ENCODE measurements around the gene MTUS2. TPM values are rescaled to one million over a fixed set of nuclear protein-coding genes. Genes with fewer than 3 reads are reported as not detected.

Gene MTUS2
- total and polyA plus RNA-seq, 2 donors (not counting 1 experiment from before 2014, with no cell fraction given), result 0.06 TPM; not detected in 1

DNA sequence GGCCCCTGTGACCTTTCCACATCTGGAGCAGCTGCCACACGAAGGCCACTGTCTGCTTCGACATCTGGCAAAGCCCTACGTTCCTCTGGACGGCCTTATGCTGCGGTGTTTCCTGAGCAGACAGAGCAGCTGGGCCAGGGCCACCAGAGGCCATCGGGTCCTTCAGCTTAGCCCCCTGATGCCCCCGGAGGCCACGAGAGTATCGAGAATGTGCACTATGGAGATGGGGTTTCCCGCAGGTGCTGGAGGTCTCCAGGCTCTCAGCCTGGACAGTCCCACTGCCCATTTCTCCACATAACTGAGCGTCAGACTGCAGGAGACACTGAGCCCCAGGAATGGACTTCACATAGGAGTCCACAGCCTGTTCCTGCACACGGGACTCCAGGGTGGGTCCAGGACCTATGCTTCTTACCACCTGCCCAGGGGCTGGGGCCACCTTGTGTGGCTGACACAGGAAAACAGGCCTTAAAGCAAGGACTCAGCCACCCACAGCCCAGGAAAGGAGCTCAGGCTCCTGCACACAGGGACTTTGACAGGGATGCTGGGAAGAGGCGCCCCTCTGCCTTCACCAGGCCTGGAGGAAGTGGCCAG, 694.7 kb downstream of the MTUS2 start:
- Histone ChIP-seq H3K36me3 (ENCODE audit: control insufficient read depth, insufficient read depth, low read length) (peaks cover 16% of the 10 kb centered on the region), H3K9me3 (ENCODE audit: control insufficient read depth, insufficient read depth, low read depth, low read length) (no peaks in the 10 kb centered on the region), H3K4me2 (ENCODE audit: extremely low read depth, insufficient read depth, low read length) (no peak overlapping the region), H4K20me1 (ENCODE audit: control insufficient read depth, extremely low read depth, insufficient read depth, low read length) (no peaks in the 10 kb centered on the region), H3K27ac (ENCODE audit: insufficient read depth, low read length) (no peak overlapping the region), H3K79me2 (ENCODE audit: control insufficient read depth, insufficient read depth, low read length) (no peaks in the 10 kb centered on the region), H3K4me3 (replicated peaks in 1 of 4; ENCODE audit: control extremely low read depth in 1 of 4, insufficient read depth in 1 of 4, low read depth in 3 of 4, low read length in 4 of 4) (no peak overlapping the region), H3K9ac (ENCODE audit: insufficient read depth, low read length) (no peak overlapping the region), H3K4me1 (ENCODE audit: control insufficient read depth, extremely low read depth, insufficient read depth, low read length) (peaks cover 3% of the 10 kb centered on the region), H3K27me3 (ENCODE audit: control insufficient read depth, insufficient read depth, low read length) (no peaks in the 10 kb centered on the region), H2AFZ (ENCODE audit: low read length) (no peak overlapping the region)
- TF ChIP-seq, protein P1, sequence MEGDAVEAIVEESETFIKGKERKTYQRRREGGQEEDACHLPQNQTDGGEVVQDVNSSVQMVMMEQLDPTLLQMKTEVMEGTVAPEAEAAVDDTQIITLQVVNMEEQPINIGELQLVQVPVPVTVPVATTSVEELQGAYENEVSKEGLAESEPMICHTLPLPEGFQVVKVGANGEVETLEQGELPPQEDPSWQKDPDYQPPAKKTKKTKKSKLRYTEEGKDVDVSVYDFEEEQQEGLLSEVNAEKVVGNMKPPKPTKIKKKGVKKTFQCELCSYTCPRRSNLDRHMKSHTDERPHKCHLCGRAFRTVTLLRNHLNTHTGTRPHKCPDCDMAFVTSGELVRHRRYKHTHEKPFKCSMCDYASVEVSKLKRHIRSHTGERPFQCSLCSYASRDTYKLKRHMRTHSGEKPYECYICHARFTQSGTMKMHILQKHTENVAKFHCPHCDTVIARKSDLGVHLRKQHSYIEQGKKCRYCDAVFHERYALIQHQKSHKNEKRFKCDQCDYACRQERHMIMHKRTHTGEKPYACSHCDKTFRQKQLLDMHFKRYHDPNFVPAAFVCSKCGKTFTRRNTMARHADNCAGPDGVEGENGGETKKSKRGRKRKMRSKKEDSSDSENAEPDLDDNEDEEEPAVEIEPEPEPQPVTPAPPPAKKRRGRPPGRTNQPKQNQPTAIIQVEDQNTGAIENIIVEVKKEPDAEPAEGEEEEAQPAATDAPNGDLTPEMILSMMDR (conservative IDR thresholded peaks at IDR 0.05 in 1 of 2, IDR thresholded peaks at IDR 0.05 in 1 of 2; ENCODE audit: low read depth in 1 of 2, low read length in 2 of 2), result no peak
- TF ChIP-seq EZH2 (IDR thresholded peaks at IDR 0.05; ENCODE audit: low read length, missing control alignments), result no peak
- DNase-seq (ENCODE audit: low read depth in 2 of 2), result no peak

DNA sequence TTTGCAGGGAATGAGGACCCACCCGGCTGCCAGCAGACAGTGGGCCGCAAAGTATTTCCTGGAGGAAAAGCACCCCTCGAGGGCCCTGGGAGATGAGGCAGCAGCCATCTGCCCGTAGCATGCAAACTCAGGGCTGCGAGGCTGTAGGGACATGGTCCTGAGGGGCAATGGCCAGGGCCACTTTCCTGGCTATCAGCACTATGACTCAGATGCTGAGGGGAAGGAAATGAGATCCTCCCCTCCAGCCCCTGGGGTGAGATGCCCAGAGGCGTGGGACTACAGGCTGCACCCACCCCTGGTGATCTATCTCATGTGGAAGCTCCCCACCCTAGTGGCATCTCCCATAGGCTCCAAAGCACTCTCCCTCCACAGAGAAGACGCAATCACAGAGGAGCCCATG, 695.2 kb downstream of the MTUS2 start:
- no peak overlapping the region for H3K27ac ChIP-seq (ENCODE audit: insufficient read depth, low read length)
- no peak for DNase-seq (ENCODE audit: low read depth in 2 of 2)
- H3K36me3 ChIP-seq (ENCODE audit: control insufficient read depth, insufficient read depth, low read length), result peaks cover 16% of the 10 kb centered on the region

DNA sequence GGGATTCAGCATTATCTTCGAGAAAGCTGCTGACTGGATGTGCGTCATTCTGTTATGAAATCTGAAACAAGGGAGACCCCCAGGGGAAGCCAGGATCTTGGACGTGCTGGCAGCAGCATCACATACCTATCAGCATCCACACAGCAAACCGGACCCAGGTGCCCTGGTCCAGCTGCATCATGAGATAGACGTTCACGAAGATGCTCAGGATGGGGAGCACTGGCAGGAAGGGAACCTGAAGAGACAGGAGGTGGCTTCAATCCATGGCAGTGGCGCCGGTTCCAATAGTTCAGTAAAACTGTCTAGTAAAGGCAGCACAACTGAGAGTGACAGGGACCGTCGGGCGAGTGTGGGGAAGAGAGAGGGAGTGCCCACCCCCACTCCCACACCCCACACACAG, 695.9 kb downstream of the MTUS2 start:
- no peak overlapping the region for H3K4me3 ChIP-seq (replicated peaks in 1 of 4; ENCODE audit: control extremely low read depth in 1 of 4, insufficient read depth in 1 of 4, low read depth in 3 of 4, low read length in 4 of 4)
- H3K9ac ChIP-seq (ENCODE audit: insufficient read depth, low read length), result no peak overlapping the region
- H3K27ac ChIP-seq (ENCODE audit: insufficient read depth, low read length), result no peak overlapping the region
- peaks cover 3% of the 10 kb centered on the region for H3K4me1 ChIP-seq (ENCODE audit: control insufficient read depth, extremely low read depth, insufficient read depth, low read length)
- no peaks in the 10 kb centered on the region for H4K20me1 ChIP-seq (ENCODE audit: control insufficient read depth, extremely low read depth, insufficient read depth, low read length)
- no peak overlapping the region for H2AFZ ChIP-seq (ENCODE audit: low read length)
- no peaks in the 10 kb centered on the region for H3K27me3 ChIP-seq (ENCODE audit: control insufficient read depth, insufficient read depth, low read length)
- peaks cover 16% of the 10 kb centered on the region for H3K36me3 ChIP-seq (ENCODE audit: control insufficient read depth, insufficient read depth, low read length)
- no peaks in the 10 kb centered on the region for H3K9me3 ChIP-seq (ENCODE audit: control insufficient read depth, insufficient read depth, low read depth, low read length)
- no peak for DNase-seq (ENCODE audit: low read depth in 2 of 2)
- no peak for TF ChIP-seq EZH2 (IDR thresholded peaks at IDR 0.05; ENCODE audit: low read length, missing control alignments)
- TF ChIP-seq, protein P1 (conservative IDR thresholded peaks at IDR 0.05 in 1 of 2, IDR thresholded peaks at IDR 0.05 in 1 of 2; ENCODE audit: low read depth in 1 of 2, low read length in 2 of 2), result no peak
- H3K79me2 ChIP-seq (ENCODE audit: control insufficient read depth, insufficient read depth, low read length), result no peaks in the 10 kb centered on the region
- no peak overlapping the region for H3K4me2 ChIP-seq (ENCODE audit: extremely low read depth, insufficient read depth, low read length)

More for the DNA sequence above, 695.2 kb downstream of the MTUS2 start:
- H3K9me3 ChIP-seq (ENCODE audit: control insufficient read depth, insufficient read depth, low read depth, low read length), result no peaks in the 10 kb centered on the region
- no peak overlapping the region for H3K4me2 ChIP-seq (ENCODE audit: extremely low read depth, insufficient read depth, low read length)
- H3K4me3 ChIP-seq (replicated peaks in 1 of 4; ENCODE audit: control extremely low read depth in 1 of 4, insufficient read depth in 1 of 4, low read depth in 3 of 4, low read length in 4 of 4), result no peak overlapping the region
- H3K79me2 ChIP-seq (ENCODE audit: control insufficient read depth, insufficient read depth, low read length), result no peaks in the 10 kb centered on the region
- no peaks in the 10 kb centered on the region for H3K27me3 ChIP-seq (ENCODE audit: control insufficient read depth, insufficient read depth, low read length)
- H4K20me1 ChIP-seq (ENCODE audit: control insufficient read depth, extremely low read depth, insufficient read depth, low read length), result no peaks in the 10 kb centered on the region
- no peak for TF ChIP-seq EZH2 (IDR thresholded peaks at IDR 0.05; ENCODE audit: low read length, missing control alignments)
- TF ChIP-seq, protein P1 (conservative IDR thresholded peaks at IDR 0.05 in 1 of 2, IDR thresholded peaks at IDR 0.05 in 1 of 2; ENCODE audit: low read depth in 1 of 2, low read length in 2 of 2), result no peak
- peaks cover 3% of the 10 kb centered on the region for H3K4me1 ChIP-seq (ENCODE audit: control insufficient read depth, extremely low read depth, insufficient read depth, low read length)
- no peak overlapping the region for H2AFZ ChIP-seq (ENCODE audit: low read length)
- no peak overlapping the region for H3K9ac ChIP-seq (ENCODE audit: insufficient read depth, low read length)
